ENCODE results near the gene TXNRD1. TPM values are rescaled to one million over a fixed set of nuclear protein-coding genes. Genes with fewer than 3 reads are reported as not detected.

TXNRD1 gene
- total RNA-seq, 4 donors from 2014 or later, result 243 to 594 (median 299) TPM

GRCh38 chr12:104360983-104361707, 145.6 kb downstream of the TXNRD1 start:
- DNase-seq (ENCODE audit: extremely low spot score), result no peak
- intact Hi-C loops (cut with DNase I), result no loop called here
- 85% methylated on average over 5 of the region's 5 CpGs for WGBS
- Histone ChIP-seq H3K4me1 (no peaks in the 10 kb centered on the region), H3K9me3 (peaks cover 0 to 5% (median 0%) of the 10 kb centered on the region in 4 donors), H3K4me3 (no peak overlapping the region), H3K36me3 (peaks cover 0 to 3% (median 0%) of the 10 kb centered on the region in 4 donors), H3K27me3 (no peaks in the 10 kb centered on the region), H3K27ac (replicated peaks in 1 of 4) (no peak overlapping the region)
- TF ChIP-seq POLR2A (IDR thresholded peaks at IDR 0.05; ENCODE audit: low read depth) (no peak), CTCF (IDR thresholded peaks at IDR 0.05) (no peak), EP300 (IDR thresholded peaks at IDR 0.05) (no peak), POLR2AphosphoS5 (IDR thresholded peaks at IDR 0.05) (no peak)

- Histone ChIP-seq H3K4me1 (no peaks in the 10 kb centered on the region), H3K27ac (replicated peaks in 1 of 4) (no peak overlapping the region), H3K27me3 (no peaks in the 10 kb centered on the region), H3K9me3 (peaks cover 0 to 12% (median 6%) of the 10 kb centered on the region in 4 donors), H3K36me3 (peaks cover 0 to 3% (median 0%) of the 10 kb centered on the region in 4 donors), H3K4me3 (no peak overlapping the region)
- no peak for DNase-seq (ENCODE audit: extremely low spot score)
- intact Hi-C loops (cut with DNase I), result no loop called here
- WGBS, result 98% methylated on average over 3 of the region's 5 CpGs
- TF ChIP-seq POLR2AphosphoS5 (IDR thresholded peaks at IDR 0.05), result no peak
- no peak for TF ChIP-seq CTCF (IDR thresholded peaks at IDR 0.05)
- no peak for TF ChIP-seq EP300 (IDR thresholded peaks at IDR 0.05)
- TF ChIP-seq POLR2A (IDR thresholded peaks at IDR 0.05; ENCODE audit: low read depth), result no peak
Measured at GRCh38 chr12:104365921-104366410, 150.4 kb downstream of the TXNRD1 start.

- Histone ChIP-seq H3K36me3 (no peaks in the 10 kb centered on the region), H3K27me3 (no peaks in the 10 kb centered on the region), H3K4me3 (no peak overlapping the region), H3K9me3 (peaks cover 0 to 12% (median 6%) of the 10 kb centered on the region in 4 donors), H3K27ac (replicated peaks in 1 of 4) (no peak overlapping the region), H3K4me1 (no peaks in the 10 kb centered on the region)
- intact Hi-C loops (cut with DNase I), result no loop called here
- no peak for DNase-seq (ENCODE audit: extremely low spot score)
- WGBS, result 100% methylated on average over 2 of the region's 2 CpGs
- TF ChIP-seq POLR2A (IDR thresholded peaks at IDR 0.05; ENCODE audit: low read depth) (no peak), EP300 (IDR thresholded peaks at IDR 0.05) (no peak), POLR2AphosphoS5 (IDR thresholded peaks at IDR 0.05) (no peak), CTCF (IDR thresholded peaks at IDR 0.05) (no peak)
Measured at GRCh38 chr12:104369708-104370107, 154.1 kb downstream of the TXNRD1 start.

- DNase-seq (ENCODE audit: extremely low spot score), result no peak
- intact Hi-C loops (cut with DNase I), result no loop called here
- no peak overlapping the region for H3K4me3 ChIP-seq
- H3K36me3 ChIP-seq, result no peaks in the 10 kb centered on the region
- peaks cover 0 to 12% (median 6%) of the 10 kb centered on the region in 4 donors for H3K9me3 ChIP-seq
- no peak overlapping the region for H3K27ac ChIP-seq (replicated peaks in 1 of 4)
- no peaks in the 10 kb centered on the region for H3K27me3 ChIP-seq
- no peaks in the 10 kb centered on the region for H3K4me1 ChIP-seq
- WGBS, result 68% methylated on average over 15 of the region's 15 CpGs
- no peak for TF ChIP-seq CTCF (IDR thresholded peaks at IDR 0.05)
- no peak for TF ChIP-seq POLR2AphosphoS5 (IDR thresholded peaks at IDR 0.05)
- TF ChIP-seq EP300 (IDR thresholded peaks at IDR 0.05), result no peak
- no peak for TF ChIP-seq POLR2A (IDR thresholded peaks at IDR 0.05; ENCODE audit: low read depth)
Measured at GRCh38 chr12:104371043-104371870, 155.7 kb downstream of the TXNRD1 start.

All from esophagus muscularis mucosa (tissue), 4 donors.